Epithelial cell of esophagus (primary cell): Measurements from ENCODE around the gene SMAD9.

ENCODE experiments used
- DNase-seq: peaks from one replicate; pipeline ENCODE4 v3.0.0; 2010; ENCODE audit warnings: low read depth
- H3K4me3 ChIP-seq: 2 replicates; pipeline ENCODE4 v1.5.1; 2011; ENCODE audit warnings: mild to moderate bottlenecking, low read length, control low read depth
- TF ChIP-seq, protein P1 (sequence below): IDR thresholded peaks from 2 replicates; pipeline ENCODE4 v1.5.1; 2011; ENCODE audit warnings: low read depth, mild to moderate bottlenecking, low read length, control low read depth, inconsistent platforms; ENCODE audit not compliant: insufficient read depth; ENCODE audit errors: missing control alignments

SMAD9 gene

DNA sequence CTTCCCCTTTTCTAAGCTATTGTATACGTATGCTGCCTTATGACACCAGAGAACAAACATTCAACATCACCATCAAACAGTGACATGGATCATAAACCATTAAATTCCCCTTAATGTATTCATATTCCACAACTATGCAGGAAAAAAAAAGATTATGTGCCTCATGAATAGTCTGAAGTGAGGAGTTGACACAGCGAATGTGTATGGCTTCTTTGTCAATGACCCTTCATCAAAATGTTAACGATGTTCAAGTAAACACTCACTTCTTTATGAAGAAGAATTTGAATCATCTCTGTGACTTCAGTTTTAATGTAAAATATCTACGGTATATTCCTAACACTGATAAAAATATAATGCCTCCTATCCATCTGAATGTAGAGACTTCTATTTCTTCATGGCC is 44.6 kb downstream of the SMAD9 start:
- H3K4me3 ChIP-seq = no peak overlapping the region
- TF ChIP-seq, protein P1, sequence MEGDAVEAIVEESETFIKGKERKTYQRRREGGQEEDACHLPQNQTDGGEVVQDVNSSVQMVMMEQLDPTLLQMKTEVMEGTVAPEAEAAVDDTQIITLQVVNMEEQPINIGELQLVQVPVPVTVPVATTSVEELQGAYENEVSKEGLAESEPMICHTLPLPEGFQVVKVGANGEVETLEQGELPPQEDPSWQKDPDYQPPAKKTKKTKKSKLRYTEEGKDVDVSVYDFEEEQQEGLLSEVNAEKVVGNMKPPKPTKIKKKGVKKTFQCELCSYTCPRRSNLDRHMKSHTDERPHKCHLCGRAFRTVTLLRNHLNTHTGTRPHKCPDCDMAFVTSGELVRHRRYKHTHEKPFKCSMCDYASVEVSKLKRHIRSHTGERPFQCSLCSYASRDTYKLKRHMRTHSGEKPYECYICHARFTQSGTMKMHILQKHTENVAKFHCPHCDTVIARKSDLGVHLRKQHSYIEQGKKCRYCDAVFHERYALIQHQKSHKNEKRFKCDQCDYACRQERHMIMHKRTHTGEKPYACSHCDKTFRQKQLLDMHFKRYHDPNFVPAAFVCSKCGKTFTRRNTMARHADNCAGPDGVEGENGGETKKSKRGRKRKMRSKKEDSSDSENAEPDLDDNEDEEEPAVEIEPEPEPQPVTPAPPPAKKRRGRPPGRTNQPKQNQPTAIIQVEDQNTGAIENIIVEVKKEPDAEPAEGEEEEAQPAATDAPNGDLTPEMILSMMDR = no peak
- DNase-seq = no peak

DNA sequence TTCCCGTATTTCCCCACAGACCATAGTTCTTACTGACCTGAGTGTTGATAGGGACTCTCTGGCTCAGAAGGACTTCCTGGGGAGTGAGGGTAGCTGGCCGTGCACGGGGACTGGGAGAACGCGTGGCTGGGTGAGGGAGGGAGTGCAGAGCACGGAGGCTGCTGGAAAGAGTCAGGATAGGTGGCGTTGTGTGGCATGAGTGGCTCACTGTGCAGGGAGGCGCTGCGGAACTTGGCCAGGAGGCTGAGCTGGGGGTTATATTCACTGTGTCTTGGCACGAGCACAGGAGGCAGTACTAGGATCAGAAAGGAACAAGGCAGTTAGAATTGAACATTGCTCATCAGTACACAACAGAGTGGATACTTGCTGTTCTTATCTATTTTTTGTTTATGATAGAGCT is 47.4 kb downstream of the SMAD9 start:
- TF ChIP-seq, protein P1 = no peak
- no peak for DNase-seq
- H3K4me3 ChIP-seq = no peak overlapping the region

DNA sequence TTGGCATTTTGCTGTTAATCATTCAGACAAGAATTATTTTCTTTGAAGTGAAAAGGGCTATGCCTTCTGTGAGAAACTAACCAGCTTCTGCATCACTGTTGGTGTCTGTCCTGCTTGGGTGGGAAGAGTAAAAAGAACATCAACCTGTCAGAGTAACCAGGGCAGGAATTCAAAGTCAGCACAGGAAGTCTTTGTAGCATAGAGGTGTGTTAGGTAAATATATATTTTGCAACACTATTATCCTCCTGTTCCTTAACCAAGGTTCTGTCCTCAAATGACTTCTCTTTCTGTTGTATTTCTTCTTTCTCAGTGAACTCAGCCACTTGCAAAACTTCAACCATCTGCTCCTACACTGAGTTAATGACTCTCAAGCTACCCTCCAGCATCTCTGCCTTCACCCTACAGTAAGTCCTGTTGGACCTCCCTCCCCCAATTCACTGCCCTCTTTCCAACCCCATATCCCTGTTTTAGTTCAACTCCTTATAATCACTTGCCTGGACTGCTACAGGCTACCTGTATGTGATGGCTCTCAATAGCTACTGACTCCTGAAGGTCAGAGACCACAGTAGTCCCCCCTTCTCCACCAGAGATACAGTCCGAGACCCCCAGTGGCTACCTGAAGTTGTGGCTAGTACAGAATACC is 49.9 kb downstream of the SMAD9 start:
- DNase-seq = peak; percentile 38
- TF ChIP-seq, protein P1 = no peak
- no peak overlapping the region for H3K4me3 ChIP-seq

DNA sequence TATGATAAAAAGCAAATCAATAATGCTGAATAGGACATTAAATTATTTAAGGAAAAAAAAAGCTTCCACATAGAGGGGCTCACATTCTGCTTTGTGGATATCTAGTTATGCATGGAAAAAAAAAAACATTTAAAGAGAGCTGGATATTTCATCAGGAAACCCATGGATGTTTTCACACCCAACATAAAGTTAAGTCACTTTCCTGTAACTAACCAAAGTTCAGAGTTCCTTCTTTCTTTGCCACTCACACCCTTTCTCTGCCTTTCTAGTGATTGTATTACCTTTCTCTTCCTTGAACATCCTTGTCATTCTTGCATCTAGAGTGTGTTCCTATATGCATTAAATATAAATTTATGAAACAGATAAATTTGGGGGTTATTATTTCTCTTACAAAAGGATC is 53.8 kb downstream of the SMAD9 start:
- H3K4me3 ChIP-seq = no peak overlapping the region
- DNase-seq = no peak
- TF ChIP-seq, protein P1 = no peak

DNA sequence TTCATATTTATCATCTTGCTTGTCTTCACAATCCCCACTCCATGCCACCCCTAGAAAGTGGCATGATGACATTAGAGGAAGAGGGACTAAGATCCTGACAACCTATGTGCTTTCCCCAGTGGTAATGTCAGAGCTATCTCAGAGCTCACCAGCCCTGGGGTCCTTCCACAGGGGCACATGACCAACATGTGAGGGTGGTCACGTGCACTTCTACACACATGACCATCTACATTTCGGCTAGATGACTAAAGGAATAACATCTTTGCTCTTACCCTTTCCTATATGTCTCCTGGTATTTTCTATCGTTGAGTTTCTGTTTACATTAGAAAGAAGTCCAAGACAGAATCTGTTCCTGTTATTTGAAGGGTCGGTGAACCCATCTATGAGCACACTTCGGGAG is 54.8 kb downstream of the SMAD9 start:
- no peak overlapping the region for H3K4me3 ChIP-seq
- TF ChIP-seq, protein P1 = no peak

DNA sequence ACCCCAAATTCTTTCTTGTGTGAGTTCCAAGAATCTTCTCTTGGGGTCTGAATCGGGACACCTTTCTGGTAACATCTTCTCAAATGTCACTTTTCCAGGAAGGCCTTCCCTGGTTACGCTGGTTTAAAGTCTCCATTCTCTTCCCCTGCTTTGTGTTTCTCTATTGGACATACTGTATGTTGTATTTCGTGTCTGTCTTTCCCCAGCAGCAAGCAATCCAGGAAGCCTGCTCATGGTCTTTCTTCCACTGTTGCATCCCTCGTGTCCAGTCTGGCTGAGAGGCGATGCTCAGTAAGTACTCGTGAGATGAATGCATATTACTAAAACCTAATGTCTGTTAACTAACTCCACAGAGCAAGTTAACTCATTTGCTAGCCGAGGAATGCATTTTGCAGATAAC is 57.3 kb downstream of the SMAD9 start:
- TF ChIP-seq, protein P1 = no peak
- no peak for DNase-seq
- H3K4me3 ChIP-seq = no peak overlapping the region

More for the DNA sequence above, 54.8 kb downstream of the SMAD9 start:
- no peak for DNase-seq

DNA sequence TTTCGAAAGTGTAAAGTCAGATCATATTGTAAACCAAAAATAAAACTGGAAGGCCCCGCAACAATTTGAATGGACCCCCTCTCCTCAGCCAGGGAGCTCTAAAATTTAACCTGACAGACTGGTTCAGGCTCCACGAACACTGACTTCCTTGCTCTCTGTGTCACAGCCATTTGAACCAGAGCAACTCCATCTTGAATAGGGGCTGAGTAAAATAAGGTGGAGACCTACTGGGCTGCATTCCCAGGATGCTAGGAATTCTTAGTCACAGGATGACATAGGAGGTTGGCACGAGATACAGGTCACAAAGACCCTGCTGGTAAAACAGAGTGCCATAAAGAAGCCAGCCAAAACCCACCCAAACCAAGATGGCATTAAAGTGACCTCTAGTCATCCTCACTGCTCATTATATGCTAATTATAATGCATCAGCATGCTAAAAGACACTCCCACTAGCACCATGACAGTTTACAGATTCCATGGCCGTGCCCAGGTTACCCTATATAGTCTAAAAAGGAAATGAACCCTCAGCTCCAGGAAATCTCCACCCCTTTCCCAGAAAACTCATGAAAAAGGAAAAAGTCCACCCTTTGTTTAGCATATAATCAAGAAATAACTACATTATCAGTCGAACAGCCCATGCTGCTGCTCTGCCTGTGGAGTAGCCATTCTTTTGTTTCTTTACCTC is 57.9 kb downstream of the SMAD9 start:
- TF ChIP-seq, protein P1 = no peak
- peak; percentile 17 for DNase-seq
- H3K4me3 ChIP-seq = no peak overlapping the region
